GM18858 (cell line): ENCODE data around the gene TFF2.

Experiments
- ATAC-seq: cut with Tn5 transposase; IDR thresholded peaks from one replicate; pipeline ENCODE4 v1.9.1; 2021; ENCODE audit not compliant: unreplicated experiment

TFF2 gene

DNA sequence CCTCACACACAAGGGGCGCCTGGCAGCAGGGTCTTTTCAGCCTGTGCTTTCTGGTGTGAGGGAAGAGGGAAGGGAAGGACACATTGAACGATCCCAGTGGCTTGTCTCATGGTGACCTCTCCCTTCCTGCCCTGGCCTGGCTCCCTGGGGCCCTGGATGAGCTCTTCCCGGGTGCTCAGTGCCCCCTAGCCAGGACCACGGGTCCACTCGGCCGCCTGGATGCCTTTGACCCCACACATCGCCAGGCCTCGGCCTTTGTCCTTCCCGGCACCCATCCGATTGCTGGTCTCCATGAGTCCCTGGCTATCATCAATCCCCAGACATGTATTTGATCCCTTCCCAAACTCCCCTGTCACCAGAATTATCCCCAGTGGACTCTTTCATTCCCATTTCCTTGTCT, 29.6 kb downstream of the TFF2 start:
- ATAC-seq = no peak

GRCh38 chr21:42320791-42321190, 30.0 kb downstream of the TFF2 start:
- ATAC-seq = no peak

GRCh38 chr21:42319851-42320572, 30.8 kb downstream of the TFF2 start:
- no peak for ATAC-seq

DNA sequence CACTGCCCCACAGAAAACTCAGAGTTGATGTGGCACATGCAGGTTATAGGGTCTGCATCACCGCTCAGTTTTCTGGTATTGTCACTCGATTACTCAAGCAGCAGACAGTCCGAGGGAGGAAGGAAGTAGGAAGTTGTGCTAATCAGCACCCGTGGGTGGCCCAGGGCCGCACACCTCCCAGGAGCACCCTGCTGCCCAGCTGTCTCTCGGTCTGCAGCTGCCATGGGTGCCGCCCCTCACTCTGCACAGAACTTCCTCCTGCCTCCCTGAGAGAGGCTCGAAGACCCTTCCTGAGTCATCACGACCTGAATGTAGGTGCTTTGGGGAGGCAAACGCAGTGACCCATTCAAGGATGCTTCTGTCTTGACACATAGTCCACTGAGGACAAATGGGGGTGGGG, 31.4 kb downstream of the TFF2 start:
- ATAC-seq = no peak

- ATAC-seq = no peak
Observed at GRCh38 chr21:42317826-42318746, 32.7 kb downstream of the TFF2 start.

DNA sequence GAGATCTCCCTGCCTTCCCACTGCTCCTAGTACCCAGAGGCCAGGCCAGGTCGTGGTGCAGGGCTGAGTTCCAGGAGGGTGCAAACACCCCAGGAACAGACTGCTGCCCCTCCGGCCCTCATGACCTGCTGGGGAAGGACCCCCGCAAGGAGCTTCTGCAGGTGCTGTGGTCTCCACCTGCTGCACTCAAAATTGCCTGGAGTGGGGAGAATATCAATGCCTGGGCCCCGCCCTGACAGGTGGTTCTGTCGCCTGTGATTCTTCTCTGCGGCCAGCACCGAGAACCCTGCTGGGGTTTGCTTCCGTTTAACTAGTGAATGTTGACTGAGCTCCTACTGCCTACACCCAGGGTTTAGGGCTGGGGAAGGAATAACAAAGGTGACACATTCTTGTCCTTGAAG, 33.5 kb downstream of the TFF2 start:
- no peak for ATAC-seq

- no peak for ATAC-seq
Observed at GRCh38 chr21:42316891-42317290, 33.9 kb downstream of the TFF2 start.

DNA sequence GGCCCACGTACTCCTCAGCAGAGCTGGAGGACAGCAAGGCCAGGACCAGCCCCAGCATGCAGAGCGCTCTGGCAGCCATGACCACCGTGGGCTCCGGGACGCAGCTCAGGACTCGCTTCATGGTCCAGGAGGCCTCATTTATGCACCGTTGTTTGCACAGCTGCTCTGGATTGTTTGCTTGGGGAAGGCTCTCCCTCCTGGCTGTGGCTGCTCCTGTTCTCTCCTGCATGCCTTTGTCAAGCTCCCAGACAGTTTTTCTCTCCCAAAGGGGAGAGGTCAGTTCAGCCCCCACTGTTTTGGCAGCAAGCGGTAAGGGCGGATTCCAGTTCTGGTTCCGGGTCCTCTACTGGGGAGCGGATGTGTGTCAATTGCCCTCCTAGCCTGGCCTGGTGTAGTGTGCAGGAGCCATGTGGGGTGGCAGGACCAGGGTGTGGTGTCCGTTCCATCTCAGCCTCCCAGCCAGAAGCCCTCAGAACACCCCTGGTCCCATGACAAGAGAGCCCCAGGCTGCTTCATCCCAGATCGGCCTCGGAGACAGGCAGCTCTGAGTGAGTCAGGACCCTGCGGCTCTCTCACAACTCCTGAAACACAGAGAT, 35.4 kb downstream of the TFF2 start, which contains the start of gene TFF3:
Gene TFF3, minus strand, starts transcription at position 114 of the 596 bp plus-strand sequence. Its CDS starts 35 bp downstream, at position 79.
- ATAC-seq = no peak

GRCh38 chr21:42314616-42315295, 36.0 kb downstream of the TFF2 start:
- no peak for ATAC-seq

DNA sequence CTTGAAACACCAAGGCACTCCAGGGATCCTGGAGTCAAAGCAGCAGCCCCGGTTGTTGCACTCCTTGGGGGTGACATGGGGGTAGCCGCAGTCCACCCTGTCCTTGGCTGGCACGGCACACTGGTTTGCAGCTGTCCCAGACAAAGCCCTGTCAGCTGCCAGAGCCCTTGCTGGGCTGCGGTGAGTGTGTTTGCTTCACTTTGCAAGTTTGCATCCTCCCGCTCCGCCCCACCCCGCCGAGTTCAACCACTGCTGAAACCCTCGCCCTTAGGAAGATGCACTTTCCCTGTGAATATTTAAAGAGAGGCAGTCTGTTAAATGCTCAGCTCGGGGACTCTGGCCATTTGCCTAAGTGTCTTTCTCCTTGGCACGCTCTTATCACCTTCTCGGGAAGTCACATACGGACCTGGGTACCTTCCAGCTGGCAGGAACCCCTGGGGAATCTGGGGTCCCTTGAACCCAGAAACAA, 37.3 kb downstream of the TFF2 start:
- no peak for ATAC-seq

DNA sequence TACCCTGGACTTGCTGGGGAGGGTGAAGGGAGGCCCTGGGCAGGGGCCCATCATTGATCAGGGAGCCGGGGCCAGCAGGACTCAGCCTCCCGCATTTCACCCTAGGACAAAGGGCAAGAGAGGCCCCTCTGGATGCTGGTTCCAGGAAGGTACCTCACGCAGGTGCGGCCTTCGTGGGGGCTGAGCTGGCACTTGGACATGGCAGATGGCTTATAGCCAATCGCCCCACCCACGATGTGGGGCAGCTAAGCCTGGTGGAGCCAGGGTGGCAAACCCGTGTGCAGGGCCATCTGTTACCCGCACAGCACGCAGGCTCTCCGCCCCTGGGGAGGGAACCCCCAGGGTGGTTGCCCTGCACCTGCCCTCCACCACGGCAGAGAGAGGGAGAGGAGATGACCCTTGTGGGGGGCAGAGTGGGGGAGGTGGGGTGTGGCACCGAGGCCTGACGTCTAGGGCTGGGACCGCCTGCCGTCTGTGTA, 38.1 kb downstream of the TFF2 start:
- no peak for ATAC-seq

DNA sequence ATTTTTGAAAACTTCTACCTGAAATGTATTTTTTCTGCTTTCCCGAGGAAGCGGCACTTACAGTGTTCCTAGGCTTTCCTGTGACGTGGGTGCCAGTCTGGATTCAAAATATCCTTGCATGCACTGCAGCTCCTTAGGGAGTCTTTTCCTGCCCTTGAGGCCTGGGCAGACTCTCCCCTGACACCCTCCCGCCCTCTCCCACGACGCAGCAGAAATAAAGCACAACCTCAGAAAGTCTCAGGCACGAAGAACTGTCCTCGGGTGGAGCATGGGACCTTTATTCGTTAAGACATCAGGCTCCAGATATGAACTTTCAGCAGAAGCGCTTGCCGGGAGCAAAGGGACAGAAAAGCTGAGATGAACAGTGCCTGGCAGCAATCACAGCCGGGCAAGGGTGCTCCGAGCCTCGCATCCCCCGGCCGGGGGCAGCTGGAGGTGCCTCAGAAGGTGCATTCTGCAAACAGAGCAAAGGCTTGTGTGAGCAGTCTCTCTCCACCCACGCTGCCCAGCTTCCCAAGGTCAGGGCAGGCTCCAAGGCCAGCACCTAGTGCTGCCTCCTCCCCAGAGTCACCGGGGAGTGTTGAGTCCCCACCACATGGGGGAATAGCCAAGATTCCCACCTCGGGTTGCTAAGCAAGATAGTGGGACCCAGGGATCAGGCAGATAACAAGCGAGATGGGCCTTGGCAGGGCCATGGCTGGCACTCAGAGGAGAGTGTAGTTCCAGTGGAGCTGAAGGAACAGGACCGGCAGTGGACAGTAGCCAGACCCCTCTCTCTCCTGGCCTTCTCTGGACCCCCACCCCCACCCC, 38.8 kb downstream of the TFF2 start:
- no peak for ATAC-seq

GRCh38 chr21:42311160-42311559, 39.6 kb downstream of the TFF2 start:
- ATAC-seq = no peak

DNA sequence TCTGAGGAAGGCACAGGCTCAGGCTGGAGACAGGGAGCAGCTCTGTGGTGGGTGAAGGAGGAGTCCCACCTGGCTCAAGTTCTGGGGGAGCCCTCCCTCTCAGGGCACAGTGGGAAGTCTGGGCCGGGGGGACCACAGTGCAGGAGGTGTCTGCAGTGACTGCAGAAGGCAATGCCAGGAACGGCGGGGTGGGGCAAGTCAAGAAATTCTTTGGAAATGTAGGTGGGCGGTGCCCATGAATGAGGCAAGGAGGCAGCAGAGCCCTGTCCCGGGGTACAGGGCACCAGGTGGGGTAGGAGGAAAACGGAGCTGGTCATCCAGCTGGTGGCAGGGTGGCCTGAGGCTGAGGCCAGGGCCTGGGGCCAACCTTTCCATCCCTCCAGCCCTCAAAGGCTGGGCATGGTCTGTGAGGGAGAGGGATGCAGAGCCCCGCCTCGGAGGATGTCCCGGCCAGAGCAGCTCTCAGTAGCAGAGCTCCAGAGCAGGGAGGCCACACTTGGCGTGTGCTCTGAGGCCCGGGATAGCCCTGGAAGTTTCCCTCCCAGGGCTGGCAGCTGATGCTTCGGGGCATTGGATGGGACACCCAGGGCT, 40.3 kb downstream of the TFF2 start:
- no peak for ATAC-seq

DNA sequence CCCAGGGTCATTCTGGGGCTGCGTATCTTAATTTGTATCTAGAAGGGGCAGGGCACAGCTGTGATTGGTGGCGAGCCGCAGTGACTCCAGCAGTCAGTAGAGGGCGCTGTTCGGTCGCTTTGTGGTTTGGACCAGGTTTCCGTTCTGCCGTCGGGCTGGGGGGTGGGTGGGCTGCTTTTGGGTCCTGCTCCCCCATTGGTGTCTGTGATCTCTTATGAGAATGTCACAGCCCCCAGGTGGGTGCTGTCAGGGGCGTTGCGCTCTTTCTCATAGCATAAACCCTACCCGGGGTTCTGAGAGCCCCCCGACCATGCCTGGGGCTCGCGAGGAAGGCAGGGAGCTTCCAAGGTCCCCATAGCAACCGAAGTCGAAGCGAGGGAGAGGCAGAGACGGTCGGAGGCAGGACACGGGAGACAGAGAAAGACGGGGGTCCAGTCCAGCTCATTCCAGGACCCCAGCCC, 41.0 kb downstream of the TFF2 start:
- no peak for ATAC-seq

DNA sequence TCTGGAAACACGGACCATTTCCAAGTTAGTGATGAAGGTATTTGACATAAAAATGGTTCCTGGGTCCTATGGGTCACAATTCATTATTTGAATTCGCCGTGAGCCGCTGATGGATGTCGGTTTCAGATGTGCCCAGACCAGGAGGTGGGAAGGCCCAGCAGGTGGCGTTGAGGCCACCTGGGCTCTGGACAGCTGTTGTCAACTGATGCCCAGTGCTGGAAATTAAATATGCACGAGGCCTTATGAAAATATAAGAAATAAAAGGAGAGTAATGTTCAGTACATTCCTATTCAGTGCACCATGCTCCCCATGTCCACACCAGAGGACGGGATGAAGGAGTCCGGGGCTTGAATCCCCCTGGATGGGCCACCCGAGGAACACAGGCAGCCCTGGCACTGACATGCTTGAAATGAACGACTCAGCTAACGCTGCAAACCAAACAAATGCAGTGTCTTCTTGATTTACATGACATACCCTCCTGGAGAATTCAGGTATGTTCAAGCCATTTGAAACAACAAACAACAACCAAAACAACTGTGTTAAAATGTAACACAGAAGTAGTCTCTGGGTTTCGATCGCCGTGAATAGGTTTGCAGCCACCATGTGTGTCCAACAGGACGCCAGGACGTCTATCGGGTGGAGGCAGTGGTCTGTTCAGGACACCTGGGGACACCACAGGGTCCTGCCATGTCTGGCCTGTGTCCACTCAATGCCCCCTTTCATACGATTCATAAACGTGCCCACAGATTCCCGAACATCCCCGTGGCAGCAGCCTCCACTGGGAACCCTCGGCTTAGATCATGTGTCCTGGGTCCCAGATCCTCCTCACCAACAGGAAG, 41.7 kb downstream of the TFF2 start:
- no peak for ATAC-seq

- no peak for ATAC-seq
Observed at GRCh38 chr21:42308161-42308913, 42.5 kb downstream of the TFF2 start.

DNA sequence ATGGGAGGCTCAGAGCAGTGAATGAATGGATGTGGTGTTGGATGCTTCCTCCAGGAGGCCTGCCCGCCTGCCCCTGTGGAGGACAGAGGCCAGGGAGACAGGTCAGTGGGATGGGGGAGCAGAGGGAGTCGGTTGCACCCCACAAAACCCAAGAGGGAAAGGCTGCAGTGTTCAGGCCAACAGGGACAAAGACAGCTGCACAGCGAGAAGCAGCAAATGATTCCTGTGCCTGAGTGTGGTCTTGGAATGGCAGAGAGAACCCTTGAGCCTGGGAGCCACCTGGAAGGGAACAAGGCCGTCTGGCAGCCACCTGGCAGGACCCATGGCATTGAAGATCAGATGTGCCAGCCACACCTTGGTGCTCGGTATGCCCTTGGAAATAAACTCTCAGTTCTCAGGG, 43.7 kb downstream of the TFF2 start:
- ATAC-seq = no peak
